ENCODE data around the gene ITGA2B. TPM values are rescaled to one million over a fixed set of nuclear protein-coding genes. Genes with fewer than 3 reads are reported as not detected.
A peak's percentile ranks its signal among the peaks of the same experiment; 100 is the strongest.

ITGA2B gene
- total and polyA plus RNA-seq, 2 experiments from 2014 or later = 0.77 to 3.6 TPM

GRCh38 chr17:44387804-44388203 is 1.6 kb downstream of the ITGA2B start:
- no peaks in the 10 kb centered on the region for H3K9me3 ChIP-seq (ENCODE audit: low read depth)
- no peak overlapping the region for H3K27ac ChIP-seq
- no peaks in the 10 kb centered on the region for H3K9me2 ChIP-seq (replicated peaks; ENCODE audit: insufficient read depth)
- DNase-seq (ENCODE audit: low spot score) = no peak
- 79% methylated on average over 1 of the region's 2 CpGs for WGBS (ENCODE audit: low lambda C conversion rate, missing lambda C conversion rate)
- no peak overlapping the region for H2AFZ ChIP-seq
- H3K27me3 ChIP-seq = peaks cover 31% of the 10 kb centered on the region
- H3K79me2 ChIP-seq = no peaks in the 10 kb centered on the region
- TF ChIP-seq EZH2phosphoT487 (IDR thresholded peaks at IDR 0.05; ENCODE audit: low read depth, severe bottlenecking, unreplicated experiment) = no peak
- no peak for TF ChIP-seq EZH2 (IDR thresholded peaks at IDR 0.05; ENCODE audit: borderline replicate concordance)
- TF ChIP-seq CTCF (IDR thresholded peaks at IDR 0.05; ENCODE audit: poor library complexity) = no peak
- no peaks in the 10 kb centered on the region for H3K36me3 ChIP-seq (replicated peaks; ENCODE audit: insufficient read depth, low read depth)
- H3K4me2 ChIP-seq = no peak overlapping the region
- peaks cover 5% of the 10 kb centered on the region for H3K4me1 ChIP-seq (ENCODE audit: insufficient read depth)
- H4K20me1 ChIP-seq (ENCODE audit: insufficient read depth, poor library complexity, severe bottlenecking) = no peaks in the 10 kb centered on the region
- no peak overlapping the region for H3K4me3 ChIP-seq

GRCh38 chr17:44386182-44386525 is 3.3 kb downstream of the ITGA2B start:
- peak overlapping the region; percentile 28 for H3K4me3 ChIP-seq
- no peaks in the 10 kb centered on the region for H3K36me3 ChIP-seq (replicated peaks; ENCODE audit: insufficient read depth, low read depth)
- peaks cover 5% of the 10 kb centered on the region for H3K4me1 ChIP-seq (ENCODE audit: insufficient read depth)
- TF ChIP-seq EZH2 (IDR thresholded peaks at IDR 0.05; ENCODE audit: borderline replicate concordance) (no peak), EZH2phosphoT487 (IDR thresholded peaks at IDR 0.05; ENCODE audit: low read depth, severe bottlenecking, unreplicated experiment) (no peak), CTCF (IDR thresholded peaks at IDR 0.05; ENCODE audit: poor library complexity) (no peak)
- H3K27ac ChIP-seq = no peak overlapping the region
- H3K79me2 ChIP-seq = no peaks in the 10 kb centered on the region
- no peaks in the 10 kb centered on the region for H3K9me2 ChIP-seq (replicated peaks; ENCODE audit: insufficient read depth)
- H3K27me3 ChIP-seq = peaks cover 31% of the 10 kb centered on the region
- 52% methylated on average over 10 of the region's 10 CpGs for WGBS (ENCODE audit: low lambda C conversion rate, missing lambda C conversion rate)
- H2AFZ ChIP-seq = peak overlapping the region; percentile 71
- H4K20me1 ChIP-seq (ENCODE audit: insufficient read depth, poor library complexity, severe bottlenecking) = no peaks in the 10 kb centered on the region
- no peak for DNase-seq (ENCODE audit: low spot score)
- H3K9me3 ChIP-seq (ENCODE audit: low read depth) = no peaks in the 10 kb centered on the region
- H3K4me2 ChIP-seq = peak overlapping the region; percentile 93

- H3K27ac ChIP-seq = no peak overlapping the region
- H4K20me1 ChIP-seq (ENCODE audit: insufficient read depth, poor library complexity, severe bottlenecking) = no peaks in the 10 kb centered on the region
- peaks cover 5% of the 10 kb centered on the region for H3K4me1 ChIP-seq (ENCODE audit: insufficient read depth)
- no peak for TF ChIP-seq EZH2 (IDR thresholded peaks at IDR 0.05; ENCODE audit: borderline replicate concordance)
- peak; percentile 25 for TF ChIP-seq CTCF (IDR thresholded peaks at IDR 0.05; ENCODE audit: poor library complexity)
- TF ChIP-seq EZH2phosphoT487 (IDR thresholded peaks at IDR 0.05; ENCODE audit: low read depth, severe bottlenecking, unreplicated experiment) = no peak
- 14% methylated on average over 41 of the region's 68 CpGs for WGBS (ENCODE audit: low lambda C conversion rate, missing lambda C conversion rate)
- H3K36me3 ChIP-seq (replicated peaks; ENCODE audit: insufficient read depth, low read depth) = no peaks in the 10 kb centered on the region
- DNase-seq (ENCODE audit: low spot score) = peak; percentile 89
- no peaks in the 10 kb centered on the region for H3K9me3 ChIP-seq (ENCODE audit: low read depth)
- peak overlapping the region; percentile 28 for H3K4me3 ChIP-seq
- no peaks in the 10 kb centered on the region for H3K9me2 ChIP-seq (replicated peaks; ENCODE audit: insufficient read depth)
- H3K4me2 ChIP-seq = peak overlapping the region; percentile 93
- no peaks in the 10 kb centered on the region for H3K79me2 ChIP-seq
- peak overlapping the region; percentile 71 for H2AFZ ChIP-seq
- H3K27me3 ChIP-seq = peaks cover 31% of the 10 kb centered on the region
These were observed 3.9 kb downstream of the ITGA2B start for GRCh38 chr17:44385287-44386181.

Measured in hepatocyte (in vitro differentiated cells).